ENCODE results near the gene ANXA8. TPM values are rescaled to one million over a fixed set of nuclear protein-coding genes. Genes with fewer than 3 reads are reported as not detected.

Gene ANXA8
- polyA plus RNA-seq, 5 donors, result 1.3 to 4.4 (median 2.2) TPM

DNA sequence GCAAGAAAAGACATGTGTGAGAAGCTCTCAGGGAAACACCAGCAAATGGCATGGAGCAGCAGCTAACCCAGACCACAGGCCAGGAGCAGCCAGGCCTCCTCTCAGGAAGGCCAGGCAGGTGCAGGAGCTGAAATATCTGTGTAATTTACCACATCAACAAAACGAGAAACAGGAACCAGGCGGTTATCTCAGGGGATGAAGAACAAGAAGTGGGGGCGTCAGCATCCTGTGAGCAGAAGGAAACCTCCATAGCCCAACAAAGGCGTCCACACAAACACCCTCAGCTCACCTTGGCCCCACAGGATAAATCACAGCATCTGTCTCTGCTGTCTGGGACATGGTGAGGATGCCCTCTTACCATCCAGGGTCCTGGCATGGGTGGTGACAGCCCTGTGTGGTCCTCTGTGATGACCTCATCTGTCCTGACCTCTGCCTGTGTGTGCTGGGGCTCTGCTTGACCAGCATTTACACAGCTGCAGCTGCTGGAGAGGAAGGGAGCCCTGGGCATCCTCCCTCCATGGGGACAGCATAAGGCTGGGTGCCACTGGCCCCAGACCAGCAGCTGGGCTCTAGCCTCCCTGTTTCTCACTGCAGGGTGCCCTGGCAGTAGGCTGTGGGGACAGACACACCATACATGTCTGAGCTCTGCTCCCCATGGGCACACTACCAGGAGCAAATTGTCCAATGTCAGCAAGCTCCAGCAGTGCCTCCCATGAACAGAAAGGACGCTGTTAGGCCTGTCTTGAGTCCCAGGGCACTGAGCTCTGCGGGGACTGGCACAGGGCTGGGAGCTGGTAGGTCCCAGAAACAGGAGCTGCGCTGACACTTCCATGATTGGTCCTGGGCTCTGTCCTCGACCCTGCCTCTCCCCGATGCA is 34.6 kb downstream of the ANXA8 start:
- no peak for DNase-seq

GRCh38 chr10:47447705-47448104 is 36.2 kb downstream of the ANXA8 start:
- DNase-seq, result no peak

- no peak for DNase-seq
Observed at GRCh38 chr10:47447209-47447608, 36.7 kb downstream of the ANXA8 start.

DNA sequence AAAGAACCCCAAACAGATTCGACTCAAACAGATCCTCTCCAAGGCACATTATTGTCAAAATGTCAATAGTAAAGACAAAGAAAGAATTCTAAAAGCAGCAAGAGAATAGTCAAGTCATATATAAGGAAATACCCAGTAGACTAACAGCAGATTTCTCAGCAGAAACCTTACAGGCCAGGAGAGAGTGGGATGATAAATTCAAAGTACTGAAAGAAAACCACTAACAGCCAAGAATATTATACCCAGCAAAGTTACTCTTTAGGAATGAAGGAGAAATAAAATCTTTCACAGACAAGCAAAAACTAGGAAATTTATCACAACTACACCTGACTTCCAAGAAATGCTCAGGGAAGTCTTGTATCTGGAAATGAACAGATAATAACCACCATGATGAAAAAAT is 38.2 kb downstream of the ANXA8 start:
- DNase-seq, result no peak

- DNase-seq, result no peak
Observed at GRCh38 chr10:47444047-47444446, 39.9 kb downstream of the ANXA8 start.

- DNase-seq, result no peak
Observed at GRCh38 chr10:47443145-47443544, 40.8 kb downstream of the ANXA8 start.

- no peak for DNase-seq
Observed at GRCh38 chr10:47442351-47442750, 41.6 kb downstream of the ANXA8 start.

DNA sequence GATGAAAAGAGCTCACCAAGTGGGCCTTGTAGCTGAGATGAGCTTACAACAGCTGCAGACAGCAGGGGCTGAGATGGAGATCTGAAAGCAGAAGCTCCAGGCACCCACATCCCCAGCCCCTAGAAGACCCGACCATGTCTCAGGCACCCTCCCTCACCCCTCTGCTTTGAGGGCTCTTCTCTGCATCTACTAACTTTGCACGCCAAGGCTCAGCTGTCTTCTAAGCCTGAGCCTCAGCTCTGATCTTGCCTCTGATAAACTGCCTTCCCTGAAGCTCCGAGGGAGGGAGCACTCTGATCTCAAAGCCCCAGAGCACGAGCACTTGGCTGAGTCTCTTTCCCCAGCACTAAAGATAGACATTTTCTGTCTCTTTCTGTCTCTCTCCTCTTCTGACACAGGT is 42.0 kb downstream of the ANXA8 start:
- no peak for DNase-seq

DNA sequence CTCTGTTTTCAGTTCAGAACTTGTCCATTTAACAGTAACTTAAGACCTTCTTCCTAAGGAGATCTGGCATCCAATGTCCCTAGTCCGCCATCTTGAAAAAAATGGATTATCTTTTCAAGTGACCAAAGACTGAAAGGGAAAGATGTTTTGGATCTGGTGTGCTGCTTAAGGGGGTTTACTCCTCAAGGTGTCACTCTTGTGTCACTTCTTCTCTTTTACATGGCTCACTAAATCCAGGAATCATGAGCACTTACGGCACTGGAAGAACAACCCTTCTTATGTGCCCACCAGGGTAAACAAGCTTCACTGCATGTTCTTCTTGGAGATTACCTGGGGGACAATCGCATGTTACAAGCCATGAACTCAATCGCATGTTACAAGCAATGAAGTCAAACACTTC is 43.7 kb downstream of the ANXA8 start:
- DNase-seq, result no peak

DNA sequence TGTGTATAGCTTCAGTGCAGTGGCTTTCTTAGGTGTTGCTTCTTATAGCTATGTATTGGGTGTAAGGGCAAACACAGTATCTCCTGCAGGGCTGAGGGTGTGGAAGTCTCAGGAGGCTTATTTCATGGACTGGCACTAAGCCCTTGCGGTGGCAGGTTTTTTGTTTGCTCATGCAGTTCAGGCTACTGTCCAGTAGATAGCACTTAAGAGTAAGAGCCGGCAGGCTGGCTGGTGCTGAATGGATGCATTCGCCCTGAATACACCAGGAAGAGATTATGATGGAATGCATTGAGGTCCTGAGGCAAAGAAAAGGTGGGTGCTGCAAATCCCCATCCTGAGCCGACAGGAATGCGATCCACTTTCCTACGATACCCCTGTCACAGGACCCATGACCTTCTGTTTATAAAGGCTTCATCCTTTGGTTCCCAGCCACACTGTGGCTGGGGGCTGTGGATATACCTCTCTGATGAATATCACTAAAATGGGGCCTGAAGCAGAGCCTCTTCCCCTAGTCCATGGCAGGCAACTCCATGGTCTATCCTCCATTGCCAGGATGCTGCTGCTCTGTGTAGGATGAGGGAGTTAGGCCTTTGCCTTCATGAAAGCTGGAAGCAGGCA is 44.9 kb downstream of the ANXA8 start:
- DNase-seq, result no peak

DNA sequence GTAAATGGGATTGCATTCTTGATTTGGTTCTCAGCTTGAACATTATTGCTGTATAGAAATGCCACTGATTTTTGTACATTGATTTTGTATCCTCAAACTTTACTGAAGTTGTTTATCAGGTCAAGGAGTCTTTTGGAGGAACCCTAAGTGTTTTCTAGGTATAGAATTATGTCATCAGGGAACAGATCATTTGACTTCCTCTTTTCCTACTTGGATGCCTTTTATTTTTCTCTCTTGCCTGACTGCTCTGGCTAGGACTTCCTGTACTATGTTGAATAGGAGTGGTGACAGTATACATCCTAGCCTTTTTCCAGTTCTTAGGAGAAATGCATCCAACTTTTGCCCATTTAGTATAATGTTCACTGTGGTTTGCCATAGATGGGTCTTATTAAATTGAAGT is 48.8 kb downstream of the ANXA8 start:
- DNase-seq, result no peak

DNA sequence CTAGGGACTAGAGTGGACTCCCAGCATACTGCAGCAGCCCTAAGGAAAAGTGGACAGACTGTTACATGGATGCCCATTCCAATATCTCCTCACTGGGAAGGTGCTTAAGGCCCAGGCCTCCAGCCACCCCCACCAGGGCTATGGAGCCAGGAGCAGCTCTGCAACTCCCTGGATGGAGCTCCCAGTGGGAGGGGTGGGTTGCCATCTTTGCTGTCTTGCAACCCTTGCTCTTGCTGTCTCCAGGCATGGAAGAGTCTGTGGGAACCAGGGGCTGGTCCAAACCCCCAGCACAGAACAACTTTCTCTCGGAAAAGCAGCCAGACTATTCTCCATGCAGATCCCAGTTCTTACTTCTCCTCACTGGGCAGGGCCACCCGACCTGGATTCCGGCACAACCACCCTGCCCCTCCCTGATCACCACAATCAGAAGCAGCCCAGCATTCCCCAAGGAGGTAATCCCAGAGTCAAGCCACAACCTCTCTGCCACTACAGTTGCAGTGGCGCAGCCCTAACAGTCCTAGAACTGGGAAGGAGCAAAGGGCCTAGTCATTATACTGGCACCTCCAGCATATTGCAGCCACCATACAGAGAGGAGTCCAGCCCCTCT is 58.0 kb downstream of the ANXA8 start:
- no peak for DNase-seq

DNA sequence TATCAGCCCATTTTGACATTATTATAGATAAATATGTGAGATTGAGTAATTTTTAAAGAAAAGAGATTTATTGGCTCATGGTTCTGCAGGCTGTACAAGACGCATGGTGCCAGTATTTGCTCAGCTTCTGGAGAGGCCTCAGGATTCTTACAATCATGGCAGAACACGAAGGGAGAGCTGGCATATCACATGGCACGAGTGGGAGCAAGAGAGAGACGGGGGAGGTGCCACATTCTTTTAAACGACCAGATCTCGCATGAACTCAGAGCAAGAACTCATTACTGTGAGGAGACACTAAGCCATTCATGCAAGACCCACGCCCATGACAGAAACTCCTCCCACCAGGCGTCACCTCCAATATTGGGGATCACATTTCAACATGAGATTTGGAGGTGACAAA is 59.7 kb downstream of the ANXA8 start:
- no peak for DNase-seq

DNA sequence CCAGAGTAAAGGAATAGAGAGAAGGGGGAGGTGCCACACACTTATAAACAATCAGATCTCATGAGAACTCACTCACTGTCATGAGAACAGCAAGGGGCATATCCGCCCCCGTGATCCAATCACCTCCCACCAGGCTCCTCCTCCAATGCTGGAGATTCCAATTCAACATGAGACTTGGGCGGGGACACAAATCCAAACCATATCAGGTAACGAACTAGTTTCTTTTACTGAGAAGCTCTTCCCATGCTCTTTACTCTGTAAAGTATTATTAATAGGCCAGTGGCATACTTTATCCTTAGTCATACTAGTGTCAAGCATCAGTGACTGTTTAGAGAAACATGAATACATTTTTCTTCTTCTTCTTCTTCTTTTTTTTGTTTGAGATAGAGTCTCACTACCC is 60.4 kb downstream of the ANXA8 start:
- no peak for DNase-seq

DNA sequence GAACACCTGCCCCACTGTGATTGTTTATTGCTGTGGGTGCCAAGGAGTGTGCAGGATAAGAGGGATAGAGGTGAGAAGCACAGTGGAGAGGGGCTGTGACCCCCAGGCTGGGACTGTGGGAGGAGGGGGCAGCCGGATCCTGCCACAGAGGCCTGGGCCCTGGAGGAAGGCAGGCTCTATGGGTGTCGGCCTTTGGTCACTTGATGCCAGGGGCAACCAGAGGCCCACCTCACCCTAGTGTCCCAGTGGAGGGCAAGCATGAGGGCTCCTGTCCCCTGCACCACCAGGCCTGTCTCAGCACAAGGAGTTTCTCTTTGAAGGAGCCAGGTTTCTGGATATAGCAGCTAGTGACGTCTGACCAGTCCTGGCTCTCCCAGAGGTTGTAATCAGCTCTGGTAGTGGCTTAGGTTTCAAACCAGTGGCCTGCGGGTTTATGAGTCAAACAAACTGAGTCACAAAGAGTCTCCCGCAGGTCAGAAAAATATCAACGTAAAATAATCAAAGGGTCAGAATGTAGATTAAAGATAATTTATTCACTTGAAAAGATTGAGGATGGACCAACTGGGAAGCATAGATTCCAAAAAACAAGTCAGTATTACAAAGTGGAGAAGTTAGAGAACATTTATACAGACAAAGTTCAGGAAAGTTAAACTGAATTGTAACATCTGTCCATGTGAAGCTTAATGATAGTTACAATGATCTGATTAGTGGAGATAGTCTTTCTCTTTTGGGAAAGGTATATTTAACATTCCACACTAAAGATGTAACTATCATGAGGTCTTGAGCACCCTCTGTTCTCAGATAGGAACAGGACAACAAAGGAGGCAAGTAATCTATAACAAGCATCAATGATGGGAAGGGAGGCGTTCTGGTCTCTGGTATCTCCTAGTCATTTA is 62.6 kb downstream of the ANXA8 start:
- DNase-seq, result no peak

- DNase-seq, result no peak
Observed at GRCh38 chr10:47420305-47421056, 63.4 kb downstream of the ANXA8 start.

DNA sequence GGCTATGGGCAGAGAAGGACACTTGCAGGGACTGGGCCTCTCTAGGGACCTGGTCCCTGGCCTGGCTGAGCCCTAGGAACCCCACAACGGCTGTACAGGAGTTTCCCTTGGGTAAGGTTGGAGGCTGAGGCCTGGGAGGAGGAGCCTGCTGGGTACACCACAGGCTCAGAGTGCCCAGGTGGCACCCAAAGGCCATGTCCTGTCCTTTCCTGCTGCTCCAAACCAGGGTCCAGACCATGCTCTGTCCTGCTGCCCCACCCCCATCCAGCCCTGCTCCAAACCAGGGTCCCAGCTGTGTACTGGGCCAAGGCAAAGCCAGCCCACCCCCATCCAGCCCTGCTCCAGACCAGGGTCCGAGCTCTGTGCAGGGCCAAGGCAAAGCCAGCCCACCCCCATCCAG is 64.5 kb downstream of the ANXA8 start:
- DNase-seq, result no peak

DNA sequence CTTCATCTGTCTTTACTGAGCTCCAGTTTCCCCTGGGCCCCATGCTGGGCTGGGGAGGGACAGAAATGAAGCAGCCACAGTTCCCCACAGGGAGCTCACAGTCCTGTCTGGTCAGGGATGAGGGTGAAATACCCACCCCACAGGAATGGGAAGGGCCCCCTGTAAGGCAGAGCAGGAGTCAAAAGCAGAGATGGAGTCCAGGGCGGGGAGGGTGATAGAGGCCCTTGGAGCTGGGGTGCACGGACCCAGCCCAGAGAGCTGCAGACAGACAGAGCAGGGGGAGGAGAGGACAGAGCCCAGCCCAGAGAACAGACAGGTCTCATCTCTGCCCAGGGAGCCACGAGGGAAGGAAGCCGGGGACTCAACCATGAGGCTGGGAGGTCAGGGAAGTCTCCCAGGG is 64.9 kb downstream of the ANXA8 start:
- no peak for DNase-seq

DNA sequence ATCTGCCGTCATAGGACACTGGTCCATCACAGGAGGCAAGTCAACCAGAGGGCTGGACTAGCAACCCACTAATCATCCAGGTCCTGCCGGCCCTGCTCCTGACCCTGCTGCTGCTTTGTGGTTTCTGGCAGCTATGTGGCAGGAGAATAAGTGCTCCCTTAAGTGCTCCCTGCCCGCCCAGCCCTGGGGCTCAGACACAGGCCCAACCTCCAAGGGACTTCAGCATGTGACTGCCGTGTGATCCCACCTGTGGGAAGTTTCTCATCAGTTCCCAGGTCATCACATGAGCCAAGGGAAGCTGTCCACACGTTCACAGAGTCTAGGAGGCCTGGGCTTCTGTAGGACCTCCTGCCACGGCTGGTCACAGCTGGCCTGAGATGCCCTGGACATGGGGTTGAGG is 65.6 kb downstream of the ANXA8 start:
- DNase-seq, result no peak
